Upper lobe of left lung (tissue), 6 donors: ENCODE data around the gene RBM4. TPM values are rescaled to one million over a fixed set of nuclear protein-coding genes. Genes with fewer than 3 reads are reported as not detected.
A peak's percentile ranks its signal among the peaks of the same experiment; 100 is the strongest.

Source experiments
- ATAC-seq, 2 donors: fragments of 200-7000 bp; cut with Tn5 transposase; one replicate each; pipeline ENCODE4 v1.9.1; 2022; ENCODE audit warnings: mild to moderate bottlenecking in 2 of 2, moderate library complexity in 2 of 2; ENCODE audit not compliant: low FRiP score in 2 of 2
- DNase-seq, 2 donors: peaks; one replicate each; pipeline ENCODE4 v3.0.0-alpha.2; 2019 to 2020
- H3K27ac ChIP-seq, 4 donors: fragments of 200-600 bp; sonication (generic); one replicate each; pipeline ENCODE4 v1.5.1; 2016 to 2019
- H3K27me3 ChIP-seq, 4 donors: fragments of 200-600 bp; sonication (generic); one replicate each; pipeline ENCODE4 v1.5.1; 2017 to 2019
- H3K36me3 ChIP-seq, 4 donors: fragments of 200-600 bp; sonication (generic); one replicate each; pipeline ENCODE4 v1.5.1; 2016 to 2019
- H3K4me1 ChIP-seq, 4 donors: fragments of 200-600 bp; sonication (generic); one replicate each; pipeline ENCODE4 v1.5.1; 2018 to 2019
- H3K4me3 ChIP-seq, 4 donors: fragments of 200-600 bp; sonication (generic); one replicate each; pipeline ENCODE4 v1.5.1; 2017 to 2019; ENCODE audit warnings: mild to moderate bottlenecking in 2 of 4, moderate library complexity in 1 of 4
- H3K9me3 ChIP-seq, 4 donors: fragments of 200-600 bp; sonication (generic); one replicate each; pipeline ENCODE4 v1.5.1; 2018 to 2019
- CTCF ChIP-seq, 6 experiments: fragments of 450-650 bp in 4 of 6; fragments of 200-600 bp in 2 of 6; sonication (generic) in 2 of 6; IDR thresholded peaks; one replicate each; pipeline ENCODE4 v1.5.1; 2016 to 2019; ENCODE audit warnings: antibody characterized with exemption in 6 of 6
- EP300 ChIP-seq, 4 donors: sonication (generic); formaldehyde crosslinking; IDR thresholded peaks; one replicate each; pipeline ENCODE4 v1.5.1; 2017; ENCODE audit warnings: antibody characterized with exemption in 4 of 4, control low read depth in 2 of 4
- POLR2A ChIP-seq, 4 donors: fragments of 450-650 bp; IDR thresholded peaks; one replicate each; pipeline ENCODE4 v1.5.1; 2016 to 2017; ENCODE audit warnings: antibody characterized with exemption in 4 of 4, mild to moderate bottlenecking in 2 of 4
- POLR2AphosphoS5 ChIP-seq, 2 donors: sonication (generic); formaldehyde crosslinking; IDR thresholded peaks; one replicate each; pipeline ENCODE4 v1.5.1; 2017; ENCODE audit warnings: antibody characterized with exemption in 2 of 2
- WGBS, 2 donors: methylation state at CpG; one replicate each; pipeline ENCODE4 v1.1.5; 2017 to 2018; 5-methylcytosine and 5-hydroxymethylcytosine counted together
- total RNA-seq, 6 donors: library from RNA; depleted of rRNA in 4 of 6; stranded (reverse); fragments of >200 nt in 4 of 6; gene quantifications; one replicate each; pipeline versions ENCODE4 v1.1.0 to v1.2.1, GENCODE V29; 2016 to 2021
- donor health status: DM: no; HTN: no; CAD: no; lungs with moderate emphysema.
- donor health status: DM: no; HTN: yes; CAD: no; lungs with severe emphysema.

The RBM4 gene
- total RNA-seq, 6 donors from 2014 or later = 62.4 to 103 (median 90.2) TPM

DNA sequence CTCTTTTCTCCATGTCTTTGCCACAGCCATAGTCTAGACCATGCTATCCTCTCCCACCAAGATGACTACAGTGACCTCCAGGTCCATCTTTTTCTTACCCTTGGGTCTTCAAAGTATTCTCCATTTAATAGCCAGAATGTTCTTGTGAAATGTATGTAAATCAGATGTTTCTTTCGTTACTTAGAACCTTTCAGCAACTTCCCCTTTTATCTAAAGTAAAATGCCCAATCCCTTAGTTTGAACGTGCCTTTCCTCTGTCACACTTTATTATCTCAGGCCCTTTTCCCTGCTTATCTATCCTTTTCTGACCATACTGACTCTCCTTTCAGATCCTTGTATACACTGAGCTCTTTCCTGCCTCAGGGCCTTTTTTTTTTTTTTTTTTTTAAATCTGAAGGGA, 21.3 kb downstream of the RBM4 start:
- no peak for TF ChIP-seq CTCF (IDR thresholded peaks at IDR 0.05)
- TF ChIP-seq EP300 (IDR thresholded peaks at IDR 0.05) = no peak
- no peak for TF ChIP-seq POLR2AphosphoS5 (IDR thresholded peaks at IDR 0.05)
- no peak for TF ChIP-seq POLR2A (IDR thresholded peaks at IDR 0.05)
- 56 to 63% methylated on average over 2 of the region's 2 CpGs for WGBS, 2 donors
- no peak for DNase-seq
- no peak overlapping the region for H3K27ac ChIP-seq
- peaks cover 0 to 61% (median 21%) of the 10 kb centered on the region in 4 donors for H3K36me3 ChIP-seq
- no peak overlapping the region for H3K4me3 ChIP-seq
- ATAC-seq = no peak
- H3K27me3 ChIP-seq = no peaks in the 10 kb centered on the region
- H3K9me3 ChIP-seq = no peaks in the 10 kb centered on the region
- peaks cover 0 to 5% (median 0%) of the 10 kb centered on the region in 4 donors for H3K4me1 ChIP-seq

DNA sequence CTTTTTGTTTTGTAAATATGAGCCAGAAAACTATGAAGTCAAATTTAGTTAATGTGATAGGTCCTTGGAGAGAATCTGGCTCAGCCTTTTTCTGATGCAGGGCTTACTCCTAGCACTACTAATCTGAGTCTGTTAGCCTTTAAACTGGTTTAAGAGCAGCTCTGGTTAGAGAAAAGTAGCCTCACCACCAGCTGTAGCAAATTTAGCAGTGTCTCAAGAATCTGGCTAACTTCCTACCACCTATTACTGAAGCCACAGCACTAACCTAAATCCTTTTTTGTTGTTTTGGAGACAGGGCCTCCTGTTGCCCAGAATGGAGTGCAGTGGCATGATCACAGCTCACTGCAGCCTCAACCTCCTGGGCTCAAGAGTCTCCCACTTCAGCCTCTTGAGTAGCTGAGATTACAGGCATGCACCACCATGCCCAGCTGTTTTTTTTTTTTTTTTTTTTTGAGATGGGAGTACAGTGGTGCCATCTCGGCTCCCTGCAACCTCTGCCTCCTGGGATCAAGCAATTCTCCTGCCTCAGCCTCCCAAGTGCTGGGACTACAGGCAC, 25.3 kb downstream of the RBM4 start:
- 83 to 100% methylated on average over 1 of the region's 1 CpG for WGBS, 2 donors
- H3K27me3 ChIP-seq = no peaks in the 10 kb centered on the region
- peaks cover 0 to 10% (median 2%) of the 10 kb centered on the region in 4 donors for H3K4me1 ChIP-seq
- peaks cover 0 to 73% (median 33%) of the 10 kb centered on the region in 4 donors for H3K36me3 ChIP-seq
- ATAC-seq (no peak), DNase-seq (no peak)
- no peak overlapping the region for H3K4me3 ChIP-seq
- H3K27ac ChIP-seq = no peak overlapping the region
- no peaks in the 10 kb centered on the region for H3K9me3 ChIP-seq
- TF ChIP-seq EP300 (IDR thresholded peaks at IDR 0.05) (no peak), POLR2A (IDR thresholded peaks at IDR 0.05) (no peak), POLR2AphosphoS5 (IDR thresholded peaks at IDR 0.05) (no peak), CTCF (IDR thresholded peaks at IDR 0.05) (no peak)

DNA sequence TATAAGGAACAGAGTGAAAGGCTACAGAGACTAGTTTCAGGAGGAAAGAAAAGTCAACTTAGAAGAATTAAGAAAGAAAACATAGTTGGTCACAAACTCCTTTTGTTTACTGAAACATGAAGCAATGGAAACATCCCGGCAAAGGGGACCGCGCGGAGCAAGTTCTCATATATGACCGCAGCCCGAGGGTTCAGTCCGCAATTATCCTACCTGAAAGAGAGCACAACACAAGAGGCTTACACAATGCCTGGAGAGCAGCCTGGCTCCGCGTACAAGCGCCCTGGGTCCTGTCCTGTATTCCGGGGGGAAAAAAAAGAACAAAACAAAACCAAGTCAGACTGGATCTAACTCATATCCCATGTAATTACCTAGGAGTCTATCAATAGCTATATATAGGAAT, 26.9 kb downstream of the RBM4 start:
- H3K27me3 ChIP-seq = no peaks in the 10 kb centered on the region
- DNase-seq (no peak), ATAC-seq (peak in 1 of 2 donors; percentile 46)
- H3K4me1 ChIP-seq = peaks cover 0 to 10% (median 2%) of the 10 kb centered on the region in 4 donors
- no peak overlapping the region for H3K27ac ChIP-seq
- WGBS, 2 donors = 85 to 91% methylated on average over 11 of the region's 11 CpGs
- TF ChIP-seq POLR2AphosphoS5 (IDR thresholded peaks at IDR 0.05) (no peak), CTCF (IDR thresholded peaks at IDR 0.05) (no peak), EP300 (IDR thresholded peaks at IDR 0.05) (no peak), POLR2A (IDR thresholded peaks at IDR 0.05) (no peak)
- H3K36me3 ChIP-seq = peaks cover 0 to 70% (median 32%) of the 10 kb centered on the region in 4 donors
- no peak overlapping the region for H3K4me3 ChIP-seq
- H3K9me3 ChIP-seq = no peaks in the 10 kb centered on the region

- TF ChIP-seq EP300 (IDR thresholded peaks at IDR 0.05) (no peak), POLR2A (IDR thresholded peaks at IDR 0.05) (no peak), POLR2AphosphoS5 (IDR thresholded peaks at IDR 0.05) (no peak)
- H3K4me1 ChIP-seq = peaks cover 17 to 29% (median 26%) of the 10 kb centered on the region in 4 donors
- no peaks in the 10 kb centered on the region for H3K27me3 ChIP-seq
- H3K36me3 ChIP-seq = peaks cover 0 to 43% (median 14%) of the 10 kb centered on the region in 4 donors
- H3K9me3 ChIP-seq = no peaks in the 10 kb centered on the region
- DNase-seq (no peak), ATAC-seq (no peak)
- 82 to 86% methylated on average over 5 of the region's 5 CpGs for WGBS, 2 donors
- no peak overlapping the region for H3K27ac ChIP-seq
- H3K4me3 ChIP-seq = no peak overlapping the region
These were observed 32.3 kb downstream of the RBM4 start for GRCh38 chr11:66670816-66671215.

GRCh38 chr11:66674964-66675602, 36.6 kb downstream of the RBM4 start:
- DNase-seq (no peak), ATAC-seq (no peak)
- no peak for TF ChIP-seq POLR2AphosphoS5 (IDR thresholded peaks at IDR 0.05)
- no peak for TF ChIP-seq CTCF (IDR thresholded peaks at IDR 0.05)
- TF ChIP-seq EP300 (IDR thresholded peaks at IDR 0.05) = no peak
- no peak for TF ChIP-seq POLR2A (IDR thresholded peaks at IDR 0.05)
- Histone ChIP-seq H3K9me3 (no peaks in the 10 kb centered on the region), H3K36me3 (peaks cover 0 to 8% (median 0%) of the 10 kb centered on the region in 4 donors), H3K27me3 (no peaks in the 10 kb centered on the region), H3K4me3 (no peak overlapping the region), H3K4me1 (peaks cover 32 to 51% (median 40%) of the 10 kb centered on the region in 4 donors), H3K27ac (no peak overlapping the region)
- WGBS, 2 donors = 73 to 83% methylated on average over 2 of the region's 2 CpGs
